ENCODE data around the gene PMM2.

DNA sequence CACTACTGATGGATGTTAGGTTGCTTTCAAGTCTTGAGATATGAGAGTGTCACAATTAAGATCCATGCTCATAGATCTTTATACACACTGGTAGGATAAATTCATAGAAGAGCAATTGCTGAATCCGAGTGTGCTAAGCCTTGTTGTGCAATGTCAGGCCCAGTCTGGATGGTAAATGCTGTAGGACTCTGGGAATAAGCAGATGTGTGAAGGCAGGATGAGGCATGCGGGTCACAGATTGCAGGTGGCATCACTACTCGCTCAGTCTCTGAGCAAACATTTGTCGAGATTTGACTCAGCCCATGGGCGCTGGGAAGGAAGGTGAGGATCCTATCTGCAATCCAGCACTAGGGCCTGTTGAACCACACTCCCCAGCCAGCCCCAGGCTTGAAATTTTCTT is 40.9 kb upstream of the PMM2 start:
- no peak for TF ChIP-seq YY1 (IDR thresholded peaks at IDR 0.05; ENCODE audit: extremely low read depth, insufficient replicate concordance, low read depth, low read length)
- TF ChIP-seq ZFX (IDR thresholded peaks at IDR 0.05), result no peak

All from HCT116 (cell line).